Ishikawa (cell line): ENCODE results near the gene RAPGEF5.

Experiments used
- CREB1 ChIP-seq: IDR thresholded peaks from 2 replicates; pipeline ENCODE4 v1.6.1; 2012; ENCODE audit warnings: low read depth
- EGR1 ChIP-seq: IDR thresholded peaks from 2 replicates; pipeline ENCODE4 v1.6.1; 2012
- EP300 ChIP-seq: IDR thresholded peaks from 2 replicates; pipeline ENCODE4 v1.6.1; 2012; ENCODE audit warnings: borderline replicate concordance
- FOXM1 ChIP-seq: IDR thresholded peaks from 2 replicates; pipeline ENCODE4 v1.6.1; 2012; ENCODE audit warnings: low read depth, borderline replicate concordance
- MAX ChIP-seq: IDR thresholded peaks from 2 replicates; pipeline ENCODE4 v1.6.1; 2012
- NFIC ChIP-seq: IDR thresholded peaks from 2 replicates; pipeline ENCODE4 v1.6.1; 2012
- RAD21 ChIP-seq: IDR thresholded peaks from 2 replicates; pipeline ENCODE4 v1.6.1; 2012; ENCODE audit warnings: low read depth
- REST ChIP-seq: IDR thresholded peaks from 2 replicates; pipeline ENCODE4 v1.6.1; 2012; ENCODE audit warnings: low read depth, mild to moderate bottlenecking
- TAF1 ChIP-seq: IDR thresholded peaks from 2 replicates; pipeline ENCODE4 v1.6.1; 2012; ENCODE audit warnings: low read depth, mild to moderate bottlenecking
- TCF12 ChIP-seq: IDR thresholded peaks from 2 replicates; pipeline ENCODE4 v1.6.1; 2012; ENCODE audit warnings: low read depth
- TEAD4 ChIP-seq: IDR thresholded peaks from 2 replicates; pipeline ENCODE4 v1.6.1; 2012
- YY1 ChIP-seq: IDR thresholded peaks from 2 replicates; pipeline ENCODE4 v1.6.1; 2012; ENCODE audit warnings: low read depth
- ZBTB7A ChIP-seq: IDR thresholded peaks from 2 replicates; pipeline ENCODE4 v1.6.1; 2012; ENCODE audit warnings: low read depth
- TF ChIP-seq, protein P1 (sequence below): IDR thresholded peaks from 2 replicates; pipeline ENCODE4 v1.6.1; 2012

The RAPGEF5 gene

DNA sequence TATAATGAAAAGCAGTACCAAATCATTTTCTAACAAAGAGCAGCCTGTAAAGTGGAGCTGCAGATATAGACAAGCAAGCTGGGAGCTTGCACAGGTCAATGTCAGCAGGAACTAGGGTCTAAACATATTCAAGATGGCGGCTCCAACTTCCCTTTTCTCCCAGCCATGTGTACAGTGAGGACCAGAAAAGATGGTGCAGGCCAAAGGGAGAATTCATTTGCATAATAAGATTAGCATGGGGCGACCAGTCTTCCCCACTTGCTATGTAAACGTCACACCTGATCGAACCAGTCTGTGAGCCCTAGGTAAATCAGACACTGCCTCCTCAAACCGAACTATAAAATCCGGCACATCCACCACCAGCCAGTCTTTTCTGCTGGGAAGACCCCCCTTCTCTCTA, 4.4 kb upstream of the RAPGEF5 start:
- TF ChIP-seq ZBTB7A (no peak), REST (no peak), TEAD4 (no peak), YY1 (no peak), NFIC (no peak), TAF1 (no peak), EGR1 (no peak)

DNA sequence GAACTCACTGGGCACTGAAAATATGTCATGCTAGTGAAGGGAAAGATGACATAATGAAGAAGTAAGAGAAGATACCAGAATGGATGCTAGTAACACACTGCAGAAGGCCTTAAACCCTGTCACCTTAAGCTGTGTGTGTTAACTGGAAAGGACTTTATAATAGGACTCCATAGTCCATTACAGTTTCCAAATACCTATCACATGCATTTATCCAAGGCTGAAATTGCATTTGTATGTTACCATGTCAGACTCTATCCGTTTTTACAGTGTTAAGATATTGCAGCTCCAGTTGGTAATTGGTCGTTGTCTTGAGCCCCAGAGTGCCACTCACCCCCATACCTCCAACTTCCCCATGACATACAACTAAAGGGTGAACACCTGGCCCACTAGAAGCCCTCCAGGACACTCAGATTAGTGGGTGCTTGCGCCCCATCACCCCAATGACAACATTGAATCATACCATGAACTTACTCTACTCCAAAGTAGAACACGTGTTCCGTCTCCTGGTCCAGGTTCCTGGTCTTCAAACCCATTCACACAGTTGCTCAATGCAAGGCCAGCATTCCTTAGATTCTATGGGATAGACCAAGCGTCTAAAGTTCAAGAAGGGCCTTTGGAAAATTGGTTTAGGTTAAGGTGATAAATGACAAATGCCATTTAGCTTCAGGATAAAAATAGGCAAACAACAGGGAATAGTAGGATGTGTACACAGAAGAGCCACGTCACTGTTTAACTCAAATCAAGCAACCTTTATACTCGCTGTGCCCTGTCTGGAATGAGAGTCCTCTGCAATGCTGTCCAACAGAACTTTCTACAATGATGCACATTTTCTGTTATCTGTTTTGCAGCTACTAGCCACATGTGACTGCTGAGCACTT, 2.1 kb upstream of the RAPGEF5 start:
- TF ChIP-seq TEAD4 = no peak
- TF ChIP-seq EP300 = no peak
- no peak for TF ChIP-seq EGR1
- TF ChIP-seq CREB1 = no peak
- TF ChIP-seq, protein P1, sequence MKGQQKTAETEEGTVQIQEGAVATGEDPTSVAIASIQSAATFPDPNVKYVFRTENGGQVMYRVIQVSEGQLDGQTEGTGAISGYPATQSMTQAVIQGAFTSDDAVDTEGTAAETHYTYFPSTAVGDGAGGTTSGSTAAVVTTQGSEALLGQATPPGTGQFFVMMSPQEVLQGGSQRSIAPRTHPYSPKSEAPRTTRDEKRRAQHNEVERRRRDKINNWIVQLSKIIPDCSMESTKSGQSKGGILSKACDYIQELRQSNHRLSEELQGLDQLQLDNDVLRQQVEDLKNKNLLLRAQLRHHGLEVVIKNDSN = no peak
- TF ChIP-seq YY1 = no peak
- no peak for TF ChIP-seq NFIC
- TF ChIP-seq MAX = no peak
- TF ChIP-seq TAF1 = no peak

GRCh38 chr7:22357311-22358175, 589 bp upstream of the RAPGEF5 start:
- peak; percentile 16; the same call in 1 of the 2 replicates for TF ChIP-seq NFIC
- TF ChIP-seq MAX = peak; percentile 32; the same call in 1 of the 2 replicates
- no peak for TF ChIP-seq FOXM1
- TF ChIP-seq CREB1 = no peak
- peak; percentile 69; the same call in 1 of the 2 replicates for TF ChIP-seq EP300
- 0 out of 2 replicates have a peak, but pooled peaks have one; percentile 6 for TF ChIP-seq TAF1
- no peak for TF ChIP-seq EGR1
- peak; percentile 73 for TF ChIP-seq TEAD4
- TF ChIP-seq ZBTB7A = 0 out of 2 replicates have a peak, but pooled peaks have one; percentile 3
- no peak for TF ChIP-seq REST
- peak; percentile 84 for TF ChIP-seq TCF12

GRCh38 chr7:22356010-22356691, 803 bp downstream of the RAPGEF5 start:
- TF ChIP-seq, protein P1 = no peak
- TF ChIP-seq TCF12 = no peak
- TF ChIP-seq RAD21 = no peak
- TF ChIP-seq EP300 = no peak
- no peak for TF ChIP-seq CREB1
- TF ChIP-seq TEAD4 = no peak

GRCh38 chr7:22355620-22356009, 1.3 kb downstream of the RAPGEF5 start:
- no peak for TF ChIP-seq MAX
